Osteoblast (primary cell): Measurements from ENCODE around the gene MTCH1. TPM values are rescaled to one million over a fixed set of nuclear protein-coding genes. Genes with fewer than 3 reads are reported as not detected.

Experiments used
- DNase-seq: peaks from one replicate; pipeline ENCODE4 v3.0.0; 2011; ENCODE audit warnings: low spot score, mixed read lengths; ENCODE audit not compliant: insufficient read length; ENCODE audit errors: missing footprints
- H2AFZ ChIP-seq: 2 replicates; pipeline ENCODE4 v1.6.0; 2011; ENCODE audit warnings: mild to moderate bottlenecking, low read length
- H3K27ac ChIP-seq: 2 replicates; pipeline ENCODE4 v1.5.1; 2011; ENCODE audit warnings: mild to moderate bottlenecking, low read depth, low read length, moderate library complexity
- H3K27me3 ChIP-seq: 2 replicates; pipeline ENCODE4 v1.6.0; 2012; ENCODE audit warnings: mild to moderate bottlenecking, control low read depth, inconsistent platforms, low read length, moderate library complexity; ENCODE audit not compliant: insufficient read depth
- H3K36me3 ChIP-seq: 2 replicates; pipeline ENCODE4 v1.5.1; 2011; ENCODE audit warnings: mild to moderate bottlenecking, low read length, control low read depth, moderate library complexity; ENCODE audit not compliant: insufficient read depth
- H3K4me1 ChIP-seq: 2 replicates; pipeline ENCODE4 v1.5.1; 2011; ENCODE audit warnings: mild to moderate bottlenecking, low read length, control low read depth, moderate library complexity; ENCODE audit not compliant: insufficient read depth
- H3K4me2 ChIP-seq: 2 replicates; pipeline ENCODE4 v1.6.0; 2011; ENCODE audit warnings: mild to moderate bottlenecking, low read length; ENCODE audit not compliant: insufficient read depth
- H3K4me3 ChIP-seq: fragments of 200-600 bp; sonication (generic); 3 replicates; pipeline ENCODE4 v1.5.1; 2012; ENCODE audit warnings: mild to moderate bottlenecking, low read length, inconsistent platforms; ENCODE audit not compliant: insufficient read depth
- H3K79me2 ChIP-seq: 2 replicates; pipeline ENCODE4 v1.6.0; 2012; ENCODE audit warnings: mild to moderate bottlenecking, low read length, control low read depth, inconsistent platforms; ENCODE audit not compliant: insufficient read depth
- H3K9me3 ChIP-seq: 2 replicates; pipeline ENCODE4 v1.5.1; 2011; ENCODE audit warnings: low read depth, low read length, control low read depth
- H4K20me1 ChIP-seq: 2 replicates; pipeline ENCODE4 v1.6.0; 2012; ENCODE audit warnings: mild to moderate bottlenecking, low read length, control low read depth; ENCODE audit not compliant: insufficient read depth
- CTCF ChIP-seq: IDR thresholded peaks from 2 replicates; pipeline ENCODE4 v1.5.1; 2011; ENCODE audit warnings: mild to moderate bottlenecking, low read depth, low read length, moderate library complexity; ENCODE audit errors: extremely low read depth
- total RNA-seq: library from RNA; depleted of rRNA; stranded (reverse); fragments of >200 nt; gene quantifications from 2 replicates; pipeline ENCODE4 v1.2.3, GENCODE V29; 2012

Gene MTCH1
- total RNA-seq, 1 donor: 185 TPM

DNA sequence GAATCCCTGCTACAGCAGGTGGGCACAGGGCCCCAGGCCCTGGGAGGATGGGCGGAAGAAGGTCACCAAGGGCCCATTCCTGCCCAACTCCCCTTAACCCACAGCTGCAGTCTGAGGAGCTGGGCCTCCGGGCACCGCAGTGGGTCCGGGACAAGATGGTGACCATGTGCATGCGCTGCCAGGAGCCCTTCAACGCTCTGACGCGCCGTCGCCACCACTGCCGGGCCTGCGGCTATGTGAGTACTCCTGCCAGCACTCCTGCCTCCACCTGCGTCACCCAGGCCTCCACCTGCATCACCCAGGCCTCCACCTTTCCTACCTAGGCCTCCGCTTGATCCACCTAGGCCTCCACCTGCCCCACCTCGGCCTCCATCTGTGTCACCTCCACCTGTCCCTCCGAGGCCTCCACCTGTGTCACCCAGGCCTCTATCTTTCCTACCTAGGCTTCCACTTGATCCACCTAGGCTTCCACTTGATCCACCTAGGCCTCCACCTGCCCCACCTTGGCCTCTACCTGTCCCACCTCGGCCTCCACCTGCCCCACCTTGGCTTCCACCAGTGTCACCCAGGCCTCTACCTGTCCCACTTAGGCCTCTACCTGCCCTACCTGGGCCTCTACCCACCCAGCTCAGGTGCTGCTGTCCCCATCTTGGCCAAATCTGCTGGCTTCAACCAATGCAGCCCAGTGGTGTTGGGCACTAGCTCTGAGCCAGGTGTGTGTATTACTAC, 36.3 kb upstream of the MTCH1 start:
- no peaks in the 10 kb centered on the region for H3K9me3 ChIP-seq
- no peak for DNase-seq
- H2AFZ ChIP-seq: no peak overlapping the region
- no peak overlapping the region for H3K4me2 ChIP-seq
- H3K36me3 ChIP-seq: no peaks in the 10 kb centered on the region
- H3K27me3 ChIP-seq: no peaks in the 10 kb centered on the region
- TF ChIP-seq CTCF: no peak
- no peak overlapping the region for H3K27ac ChIP-seq
- H3K79me2 ChIP-seq: no peaks in the 10 kb centered on the region
- peaks cover 4% of the 10 kb centered on the region for H3K4me1 ChIP-seq
- H3K4me3 ChIP-seq: no peak overlapping the region
- H4K20me1 ChIP-seq: no peaks in the 10 kb centered on the region

DNA sequence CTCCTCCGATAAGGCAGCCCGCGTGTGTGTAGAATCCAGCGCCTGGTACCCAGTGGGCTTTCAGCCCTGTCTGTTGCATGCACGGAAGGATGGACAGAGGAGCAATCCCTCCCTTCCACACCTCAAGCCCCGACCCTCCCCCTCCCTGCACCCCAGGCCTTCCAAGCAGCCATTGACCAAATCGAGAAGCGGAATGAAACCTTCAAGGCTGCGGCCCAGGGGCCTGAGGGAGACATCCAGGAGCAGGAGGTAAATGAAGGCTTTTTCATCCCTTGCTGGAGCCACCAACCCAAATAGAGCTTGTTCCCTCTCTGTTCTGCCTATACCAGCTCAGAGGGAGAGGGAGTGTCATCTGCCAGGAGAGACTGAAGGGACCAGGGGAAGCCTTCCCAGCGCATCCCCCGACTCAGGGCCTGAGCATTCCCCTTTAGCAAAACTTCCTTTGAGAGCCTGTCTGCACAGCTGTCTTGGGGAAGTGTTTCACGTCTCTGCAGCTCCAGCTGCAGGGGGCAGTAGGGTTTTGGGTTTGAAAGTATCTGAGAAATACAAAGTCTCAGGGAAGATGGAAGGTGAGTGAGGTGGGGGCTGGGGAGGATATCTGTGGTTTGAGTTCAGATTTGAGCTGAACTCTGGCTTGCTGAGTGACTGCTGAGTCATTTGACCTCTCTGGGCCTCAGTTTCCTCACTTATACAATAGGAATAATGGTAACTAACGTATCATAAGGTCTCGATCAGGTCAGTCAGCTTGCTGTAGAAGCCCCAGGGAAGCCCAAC, 35.5 kb upstream of the MTCH1 start:
- no peak for DNase-seq
- H3K36me3 ChIP-seq: no peaks in the 10 kb centered on the region
- no peak overlapping the region for H3K4me2 ChIP-seq
- no peak overlapping the region for H3K4me3 ChIP-seq
- no peaks in the 10 kb centered on the region for H3K27me3 ChIP-seq
- H3K9me3 ChIP-seq: no peaks in the 10 kb centered on the region
- H3K27ac ChIP-seq: no peak overlapping the region
- H4K20me1 ChIP-seq: no peaks in the 10 kb centered on the region
- no peaks in the 10 kb centered on the region for H3K79me2 ChIP-seq
- peak; percentile 63 for TF ChIP-seq CTCF
- H3K4me1 ChIP-seq: peaks cover 4% of the 10 kb centered on the region
- H2AFZ ChIP-seq: no peak overlapping the region

- Histone ChIP-seq H3K4me1 (peaks cover 4% of the 10 kb centered on the region), H3K27ac (no peak overlapping the region), H3K9me3 (no peaks in the 10 kb centered on the region), H3K36me3 (no peaks in the 10 kb centered on the region), H3K4me3 (no peak overlapping the region), H3K79me2 (no peaks in the 10 kb centered on the region), H2AFZ (no peak overlapping the region), H3K4me2 (no peak overlapping the region), H4K20me1 (no peaks in the 10 kb centered on the region), H3K27me3 (no peaks in the 10 kb centered on the region)
- no peak for DNase-seq
- no peak for TF ChIP-seq CTCF
These were observed 34.8 kb upstream of the MTCH1 start for GRCh38 chr6:37020812-37021211.

GRCh38 chr6:37020381-37020780, 34.4 kb upstream of the MTCH1 start:
- no peaks in the 10 kb centered on the region for H3K27me3 ChIP-seq
- no peak overlapping the region for H3K27ac ChIP-seq
- H3K36me3 ChIP-seq: no peaks in the 10 kb centered on the region
- H4K20me1 ChIP-seq: no peaks in the 10 kb centered on the region
- H3K4me1 ChIP-seq: peaks cover 4% of the 10 kb centered on the region
- H3K4me2 ChIP-seq: no peak overlapping the region
- H3K4me3 ChIP-seq: no peak overlapping the region
- no peaks in the 10 kb centered on the region for H3K79me2 ChIP-seq
- H3K9me3 ChIP-seq: no peaks in the 10 kb centered on the region
- TF ChIP-seq CTCF: no peak
- H2AFZ ChIP-seq: no peak overlapping the region
- no peak for DNase-seq
